Naive B cell (primary cell): Measurements from ENCODE around the gene ANO10. TPM values are rescaled to one million over a fixed set of nuclear protein-coding genes. Genes with fewer than 3 reads are reported as not detected.
A peak's percentile ranks its signal among the peaks of the same experiment; 100 is the strongest.
"Not testable (repeated sequence)": the region's sequence is repeated elsewhere in the genome, so short reads cannot be mapped to it uniquely, and the experiment has no call there.

Experiments
- ATAC-seq, 2 donors: fragments of 150-1000 bp; cut with Tn5 transposase; 2 replicates each; pipeline ENCODE4 v1.10.0; 2021; ENCODE audit warnings: low read depth in 2 of 2, mild to moderate bottlenecking in 2 of 2, moderate library complexity in 2 of 2
- DNase-seq: peaks from one replicate; pipeline ENCODE4 v3.0.0; 2022
- H3K27ac Mint-ChIP-seq, 6 donors: one replicate each; pipeline ENCODE4 v1.8.0; 2020 to 2022; ENCODE audit warnings: mild to moderate bottlenecking in 6 of 6, mixed read lengths in 6 of 6, moderate library complexity in 5 of 6, inconsistent platforms in 2 of 6
- H3K27me3 Mint-ChIP-seq, 3 donors: one replicate each; pipeline ENCODE4 v1.8.0; 2021 to 2022; ENCODE audit warnings: mixed read lengths in 3 of 3, mild to moderate bottlenecking in 1 of 3
- H3K36me3 Mint-ChIP-seq, 2 donors: one replicate each; pipeline ENCODE4 v1.8.0; 2020 to 2022; ENCODE audit warnings: mixed read lengths in 2 of 2, inconsistent platforms in 1 of 2, mild to moderate bottlenecking in 1 of 2
- H3K4me1 Mint-ChIP-seq, 3 donors: one replicate each; pipeline ENCODE4 v1.8.0; 2020 to 2022; ENCODE audit warnings: mixed read lengths in 3 of 3, inconsistent platforms in 1 of 3, mild to moderate bottlenecking in 1 of 3, moderate library complexity in 1 of 3
- H3K4me3 Mint-ChIP-seq, 8 donors: one replicate each; pipeline ENCODE4 v1.8.0; 2020 to 2022; ENCODE audit warnings: mild to moderate bottlenecking in 8 of 8, mixed read lengths in 8 of 8, moderate library complexity in 8 of 8, inconsistent platforms in 2 of 8
- H3K9me3 Mint-ChIP-seq, 7 donors: one replicate each; pipeline ENCODE4 v1.8.0; 2020 to 2022; ENCODE audit warnings: mixed read lengths in 7 of 7, mild to moderate bottlenecking in 5 of 7, inconsistent platforms in 2 of 7, moderate library complexity in 1 of 7
- polyA plus RNA-seq, 6 donors: library from polyadenylated mRNA; unstranded; fragments of 300-500 nt; fragmentation: Illumina TruSeq; gene quantifications; one replicate each; pipeline ENCODE4 v1.2.3, GENCODE V29; 2021; ENCODE audit warnings: low read depth in 6 of 6

ANO10 gene
- polyA plus RNA-seq, 6 donors from 2014 or later, result 2.9 to 5.1 (median 3.8) TPM

DNA sequence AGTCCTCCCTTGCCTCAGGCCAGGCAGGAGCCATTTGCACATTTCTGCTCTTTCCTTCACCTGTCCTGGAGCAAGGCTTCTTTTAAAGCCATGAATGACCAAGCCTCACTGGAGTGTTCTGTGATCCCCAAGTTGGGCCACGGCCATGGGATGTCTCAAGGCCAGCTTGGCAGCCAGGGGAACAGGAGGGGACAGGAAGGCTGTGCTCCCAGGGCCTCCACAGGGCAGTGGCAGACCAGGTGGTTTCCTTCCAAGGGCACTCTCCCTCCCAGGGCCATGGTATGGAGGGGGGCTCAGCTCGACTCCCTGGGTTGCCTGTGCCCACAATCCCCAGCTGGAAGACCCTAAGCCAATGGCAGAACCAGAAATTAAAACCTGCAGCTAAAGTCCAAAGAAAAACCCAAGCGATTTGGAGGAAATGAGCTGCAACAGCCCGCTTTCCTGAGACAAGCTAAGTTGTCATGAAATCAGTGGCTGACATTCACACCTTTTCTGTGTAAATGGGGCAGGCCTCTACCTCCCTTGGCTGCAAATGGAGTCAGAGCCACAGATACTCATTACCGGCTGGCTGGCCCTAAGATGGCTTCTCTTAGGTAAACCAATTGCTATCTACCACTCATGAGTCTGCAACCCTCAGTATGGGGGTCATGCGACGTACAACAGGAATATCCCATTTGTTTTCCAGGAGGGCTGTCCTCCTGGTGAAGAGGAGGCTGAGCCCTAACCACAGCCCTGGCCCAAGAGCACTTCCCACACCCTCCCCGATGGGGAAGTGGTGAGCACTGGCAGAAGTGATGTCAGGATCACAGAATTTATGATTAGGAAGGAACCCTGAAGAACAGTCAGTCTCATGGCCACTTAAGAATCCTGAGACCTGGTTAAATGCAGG, 252.2 kb downstream of the ANO10 start:
- Mint-ChIP-seq H3K27me3 (no peaks in the 10 kb centered on the region), H3K27ac (no peak overlapping the region), H3K4me1 (no peaks in the 10 kb centered on the region), H3K36me3 (no peaks in the 10 kb centered on the region), H3K4me3 (no peak overlapping the region), H3K9me3 (no peaks in the 10 kb centered on the region)
- ATAC-seq (no peak), DNase-seq (no peak)

DNA sequence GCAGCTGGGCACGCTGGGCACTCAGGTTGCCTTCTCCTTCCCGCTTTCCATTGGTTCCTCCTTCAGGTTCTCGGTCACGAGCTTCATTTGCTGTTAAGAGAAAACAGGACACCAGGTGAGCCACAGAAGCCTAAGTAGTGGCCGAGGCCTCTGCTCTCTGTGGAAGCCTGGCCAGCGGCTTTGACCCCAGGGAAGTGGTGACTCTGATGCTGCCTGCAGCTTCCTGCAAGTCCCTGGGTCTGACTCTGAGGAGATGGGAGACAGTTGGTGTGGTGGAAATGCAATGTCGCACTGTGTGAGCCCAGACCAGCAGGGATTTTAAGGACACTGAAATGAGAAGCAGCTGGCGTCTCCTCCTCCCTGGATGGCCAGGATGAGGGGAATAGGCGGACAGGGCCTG, 254.9 kb downstream of the ANO10 start:
- Mint-ChIP-seq H3K4me1 (no peaks in the 10 kb centered on the region), H3K9me3 (no peaks in the 10 kb centered on the region), H3K4me3 (no peak overlapping the region), H3K27ac (peak overlapping the region in 1 of 6 donors; percentile 28), H3K36me3 (no peaks in the 10 kb centered on the region), H3K27me3 (no peaks in the 10 kb centered on the region)
- ATAC-seq (no peak), DNase-seq (no peak)

DNA sequence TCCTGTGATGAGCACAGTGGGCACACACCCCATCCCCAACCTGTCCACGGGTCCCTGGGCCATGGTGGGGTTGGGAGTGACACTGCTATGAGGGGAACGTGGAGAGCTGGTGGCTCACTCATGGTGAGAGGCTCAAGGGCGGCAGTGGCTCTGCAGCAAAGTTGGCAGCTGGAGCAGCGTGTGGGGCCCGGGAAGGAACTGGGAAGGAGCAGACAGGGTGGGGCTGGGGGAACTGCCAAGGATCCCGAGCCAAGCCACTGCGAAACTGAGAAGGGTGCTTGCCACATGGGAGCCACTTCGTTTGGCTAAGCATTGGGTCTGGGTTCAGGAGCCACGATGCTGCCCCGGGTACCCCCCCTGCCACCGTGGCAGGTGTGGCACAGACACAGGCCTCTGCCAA, 255.3 kb downstream of the ANO10 start:
- DNase-seq, result no peak
- Mint-ChIP-seq H3K4me3 (no peak overlapping the region), H3K9me3 (no peaks in the 10 kb centered on the region), H3K36me3 (no peaks in the 10 kb centered on the region), H3K27ac (peak overlapping the region in 3 of 6 donors; percentile 4 to 55 (median 26)), H3K27me3 (no peaks in the 10 kb centered on the region), H3K4me1 (no peaks in the 10 kb centered on the region)
- ATAC-seq, result no peak

DNA sequence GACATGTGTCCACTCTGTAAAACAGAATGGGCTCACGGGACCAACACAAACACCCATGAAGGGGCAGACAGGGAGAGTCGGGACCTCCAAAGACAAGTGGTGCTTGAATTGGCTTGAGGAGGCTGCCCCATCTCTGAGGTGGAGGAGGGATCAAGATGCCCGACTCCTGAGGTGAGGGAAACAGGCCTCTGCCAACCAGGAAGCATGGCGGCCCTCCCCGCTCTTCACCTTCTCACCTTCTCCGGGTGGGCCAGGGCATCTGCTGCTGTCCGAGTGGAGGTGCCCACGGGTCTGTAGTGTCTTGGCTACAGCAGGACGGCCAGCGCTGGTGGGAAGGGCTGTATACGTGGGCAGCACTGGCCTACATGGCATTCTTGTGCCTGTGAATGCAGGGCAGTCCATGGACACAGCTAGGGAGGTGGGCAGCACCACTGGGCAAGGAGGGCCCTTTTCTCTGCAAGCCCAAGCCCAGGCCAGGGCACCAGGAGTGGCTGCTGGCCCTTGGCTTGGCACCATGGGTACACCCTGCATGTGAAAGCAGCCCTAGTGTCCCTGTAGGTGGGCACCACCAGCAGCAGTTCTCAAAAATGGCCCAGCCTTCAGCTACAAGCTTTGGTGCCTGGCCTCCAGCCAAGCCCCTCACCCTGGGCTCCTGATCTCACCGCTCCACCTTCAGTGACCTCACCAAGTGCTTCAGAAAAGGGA, 256.1 kb downstream of the ANO10 start:
- Mint-ChIP-seq H3K9me3 (no peaks in the 10 kb centered on the region), H3K36me3 (no peaks in the 10 kb centered on the region), H3K4me3 (no peak overlapping the region), H3K27ac (peak overlapping the region in 2 of 6 donors; percentile 4 to 26), H3K27me3 (no peaks in the 10 kb centered on the region), H3K4me1 (no peaks in the 10 kb centered on the region)
- DNase-seq (no peak), ATAC-seq (no peak)

DNA sequence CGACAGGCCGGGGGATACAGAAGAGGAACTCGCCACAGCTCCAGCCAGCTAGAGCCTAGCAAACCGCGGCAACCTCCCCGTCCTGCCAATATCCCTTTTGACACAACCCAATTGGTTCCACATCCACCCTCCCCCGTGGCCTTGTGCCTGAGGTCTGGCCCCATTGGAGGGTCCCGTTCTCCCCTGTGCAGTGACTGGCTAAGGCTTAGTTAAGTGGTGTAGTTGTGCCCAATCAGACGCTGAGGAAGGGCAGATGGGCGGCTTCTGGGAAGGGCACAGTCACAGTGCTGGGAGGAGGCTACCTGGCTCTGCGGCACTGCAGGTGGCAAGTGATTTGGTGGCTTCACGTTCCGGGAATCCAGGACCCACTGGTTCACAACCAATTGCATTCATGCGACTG, 256.9 kb downstream of the ANO10 start:
- no peaks in the 10 kb centered on the region for H3K27me3 Mint-ChIP-seq
- no peak overlapping the region for H3K4me3 Mint-ChIP-seq
- DNase-seq, result no peak
- no peaks in the 10 kb centered on the region for H3K36me3 Mint-ChIP-seq
- H3K9me3 Mint-ChIP-seq, result no peaks in the 10 kb centered on the region
- H3K27ac Mint-ChIP-seq, result no peak overlapping the region
- ATAC-seq, result no peak
- H3K4me1 Mint-ChIP-seq, result no peaks in the 10 kb centered on the region

DNA sequence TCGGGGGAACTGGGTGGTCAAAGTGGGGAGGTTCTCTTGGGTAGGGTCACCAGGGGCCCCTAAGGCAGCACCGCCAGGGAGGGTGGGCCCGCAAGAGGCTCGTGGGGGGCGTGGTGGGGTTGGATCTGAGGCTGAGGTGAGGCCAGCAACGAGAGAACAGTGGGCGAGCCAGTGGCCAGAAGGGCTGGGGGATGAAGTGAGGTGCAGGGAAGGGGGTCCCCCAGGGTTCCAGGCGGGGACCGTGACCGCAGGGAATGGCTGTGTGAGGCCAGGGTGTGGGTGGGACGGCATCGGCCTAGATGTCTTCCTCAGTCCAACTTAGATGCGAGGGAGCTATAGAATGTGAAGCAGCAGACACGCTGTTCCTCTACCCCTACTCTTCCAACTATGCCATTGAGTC, 257.3 kb downstream of the ANO10 start:
- ATAC-seq (no peak), DNase-seq (no peak)
- Mint-ChIP-seq H3K27ac (no peak overlapping the region), H3K36me3 (no peaks in the 10 kb centered on the region), H3K4me3 (no peak overlapping the region), H3K27me3 (no peaks in the 10 kb centered on the region), H3K4me1 (no peaks in the 10 kb centered on the region), H3K9me3 (no peaks in the 10 kb centered on the region)

DNA sequence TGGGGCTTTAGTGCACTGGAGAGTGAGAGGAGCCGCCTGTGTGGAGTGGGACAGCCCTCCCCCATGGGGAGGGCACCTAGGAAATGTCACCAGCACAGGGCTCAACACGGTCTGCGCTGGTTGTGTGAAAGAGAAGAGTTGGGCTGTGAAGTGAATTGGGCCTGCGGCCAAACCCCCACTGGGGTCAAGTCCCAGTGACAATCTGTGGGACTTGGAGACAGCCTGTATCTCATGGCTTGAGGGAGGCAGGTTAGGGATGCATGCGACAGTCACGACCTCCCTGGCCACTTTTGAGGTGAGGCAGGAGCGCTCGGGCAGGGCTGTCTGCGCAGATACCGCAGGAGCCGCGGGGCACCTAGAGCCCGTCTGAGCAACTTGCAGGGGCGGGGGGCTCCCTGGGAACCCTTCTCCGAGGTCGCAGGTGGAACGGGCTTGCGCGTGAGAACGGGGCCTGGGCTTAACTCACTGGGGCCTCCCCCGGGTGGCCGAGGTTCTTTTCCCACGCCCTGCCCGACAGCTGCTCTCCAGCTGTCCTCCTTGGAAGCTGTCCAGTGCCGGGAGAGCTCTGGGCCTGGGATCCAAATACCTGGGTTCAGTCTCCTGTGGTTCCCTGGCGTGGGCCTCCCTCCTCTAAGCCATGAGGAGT, 258.1 kb downstream of the ANO10 start:
- no peaks in the 10 kb centered on the region for H3K36me3 Mint-ChIP-seq
- ATAC-seq, result no peak
- H3K27ac Mint-ChIP-seq, result peak overlapping the region in 3 of 6 donors; percentile 35 to 81 (median 47)
- no peak overlapping the region for H3K4me3 Mint-ChIP-seq
- no peak for DNase-seq
- H3K9me3 Mint-ChIP-seq, result no peaks in the 10 kb centered on the region
- no peaks in the 10 kb centered on the region for H3K27me3 Mint-ChIP-seq
- no peaks in the 10 kb centered on the region for H3K4me1 Mint-ChIP-seq

DNA sequence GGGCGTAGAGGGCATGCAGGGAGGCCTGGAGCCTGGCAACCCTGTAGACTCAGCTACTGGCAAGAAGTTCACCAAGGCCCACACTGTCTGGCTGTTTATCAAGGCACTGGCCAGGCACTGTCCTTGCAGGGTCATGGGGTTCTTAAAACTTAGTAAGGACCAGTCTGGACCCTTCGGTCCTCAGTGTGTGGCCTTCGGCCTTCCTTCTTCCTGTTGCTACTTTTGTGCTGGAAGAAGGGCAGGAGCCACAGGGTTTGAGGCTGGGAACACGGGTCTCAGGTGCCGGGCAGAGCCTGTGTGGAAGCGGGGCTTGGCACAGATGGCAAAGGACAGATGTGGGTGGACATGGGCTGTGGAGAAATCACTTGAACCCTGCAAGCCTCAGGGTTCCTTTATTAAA, 258.9 kb downstream of the ANO10 start:
- Mint-ChIP-seq H3K9me3 (peaks cover 0 to 5% (median 3%) of the 10 kb centered on the region in 7 donors), H3K27me3 (no peaks in the 10 kb centered on the region), H3K27ac (peak overlapping the region in 1 of 6 donors; percentile 35), H3K36me3 (no peaks in the 10 kb centered on the region), H3K4me3 (no peak overlapping the region), H3K4me1 (no peaks in the 10 kb centered on the region)
- DNase-seq (no peak), ATAC-seq (no peak)

DNA sequence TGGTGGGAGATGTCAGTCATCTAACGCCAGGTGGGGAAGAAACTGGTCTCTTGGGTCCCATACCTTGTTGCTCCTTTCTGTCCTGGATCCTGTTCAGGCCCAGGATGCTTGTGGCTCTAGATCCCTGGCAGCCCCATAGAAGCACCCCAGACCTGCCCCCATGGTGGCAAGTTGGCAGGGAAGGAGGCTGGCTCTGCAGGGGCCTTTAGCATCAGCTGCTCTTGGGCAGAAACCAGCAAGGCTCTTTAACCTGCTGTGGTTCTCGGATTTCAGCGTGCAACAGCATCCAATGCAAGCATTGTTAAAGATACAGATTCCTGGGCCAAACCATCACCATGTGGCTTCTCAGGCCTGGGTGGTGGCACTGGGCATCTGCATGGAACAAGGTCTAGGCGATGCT, 259.6 kb downstream of the ANO10 start:
- peaks cover 5 to 13% (median 8%) of the 10 kb centered on the region in 7 donors for H3K9me3 Mint-ChIP-seq
- no peaks in the 10 kb centered on the region for H3K4me1 Mint-ChIP-seq
- H3K36me3 Mint-ChIP-seq, result no peaks in the 10 kb centered on the region
- H3K27me3 Mint-ChIP-seq, result no peaks in the 10 kb centered on the region
- H3K27ac Mint-ChIP-seq, result peak overlapping the region in 1 of 6 donors; percentile 24
- no peak overlapping the region for H3K4me3 Mint-ChIP-seq
- DNase-seq (no peak), ATAC-seq (no peak)

DNA sequence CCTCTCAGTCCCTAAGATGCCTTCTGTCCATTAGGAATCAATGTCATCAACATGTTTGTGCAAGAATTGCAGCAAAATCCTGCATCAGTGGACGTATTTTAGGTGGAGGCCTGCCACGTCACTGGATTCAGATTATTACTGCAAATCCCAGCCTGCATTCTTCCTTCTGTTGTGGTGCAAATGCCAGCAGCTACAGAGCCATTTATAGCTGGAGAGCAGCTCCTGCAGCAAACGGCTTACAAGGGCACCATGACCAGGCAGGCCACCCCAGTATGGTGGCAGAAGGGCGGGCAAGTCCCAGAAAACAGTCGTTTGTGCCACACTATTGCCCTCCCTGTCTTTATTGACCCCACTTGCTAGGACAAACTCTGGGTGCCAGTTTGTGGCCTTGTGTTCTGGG, 260.7 kb downstream of the ANO10 start:
- Mint-ChIP-seq H3K4me1 (no peaks in the 10 kb centered on the region), H3K36me3 (peaks cover 0 to under 1% of the 10 kb centered on the region in 2 donors), H3K9me3 (peaks cover 5 to 23% (median 17%) of the 10 kb centered on the region in 7 donors), H3K27me3 (no peaks in the 10 kb centered on the region), H3K4me3 (no peak overlapping the region), H3K27ac (no peak overlapping the region)
- ATAC-seq (no peak), DNase-seq (no peak)

DNA sequence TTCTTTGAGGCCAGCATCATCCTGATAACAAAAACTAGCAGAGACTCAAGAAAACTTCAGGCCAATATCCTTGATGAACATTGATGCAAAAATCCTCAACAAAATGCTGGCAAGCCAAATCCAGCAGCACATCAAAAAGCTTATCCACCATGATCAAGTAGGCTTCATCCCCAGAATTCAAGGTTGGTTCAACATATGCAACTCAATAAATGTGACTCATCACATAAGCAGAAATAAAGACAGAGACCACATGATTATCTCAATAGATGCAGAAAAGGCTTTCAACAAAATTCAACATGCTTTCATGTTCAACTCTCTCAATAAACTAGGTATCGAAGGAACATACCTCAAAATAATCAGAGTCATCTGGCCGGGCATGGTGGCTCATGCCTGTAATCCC, 265.8 kb downstream of the ANO10 start:
- Mint-ChIP-seq H3K36me3 (peaks cover 48 to 50% of the 10 kb centered on the region in 2 donors), H3K9me3 (peaks cover 30 to 71% (median 66%) of the 10 kb centered on the region in 7 donors), H3K27ac (peak overlapping the region in 1 of 6 donors; percentile 36)
- H3K4me1 Mint-ChIP-seq, H3K4me3 Mint-ChIP-seq, ATAC-seq, DNase-seq, H3K27me3 Mint-ChIP-seq: not testable (repeated sequence)

DNA sequence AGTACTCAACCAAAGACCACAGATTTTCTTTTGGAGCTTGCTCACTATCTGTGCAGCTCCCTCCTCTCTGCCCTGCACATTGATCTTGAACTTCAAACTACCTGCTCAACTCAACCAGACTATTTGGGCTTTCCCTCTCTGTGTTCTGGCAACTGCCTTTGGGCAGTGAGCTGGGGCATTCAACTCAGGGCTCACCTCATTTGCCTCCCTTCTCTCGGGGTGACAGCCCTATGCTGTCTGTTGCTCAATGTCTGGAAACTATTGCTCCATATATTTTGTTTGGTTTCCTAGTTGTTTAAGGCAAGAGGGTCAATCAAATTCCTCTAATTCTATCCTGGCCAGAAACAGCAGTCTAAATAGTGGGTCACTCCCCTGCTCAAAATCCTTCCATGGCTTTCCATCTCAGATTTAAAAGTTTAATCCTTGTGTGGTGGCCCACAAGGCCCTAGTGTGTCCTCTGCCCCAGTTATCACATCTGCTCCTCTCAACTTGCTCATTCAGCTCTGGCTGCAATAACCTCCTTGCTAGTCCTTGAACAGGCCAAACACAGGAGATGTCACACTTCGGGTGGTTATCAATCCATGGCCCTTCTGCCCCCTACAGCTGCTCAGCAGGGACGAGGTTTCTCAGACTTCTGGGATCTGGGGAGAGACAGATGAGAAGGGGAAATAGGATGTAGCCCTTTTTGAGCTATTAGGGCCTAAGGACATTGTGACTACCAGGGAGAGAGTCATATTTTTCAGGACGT, 267.7 kb downstream of the ANO10 start:
- Mint-ChIP-seq H3K36me3 (peaks cover 52 to 66% of the 10 kb centered on the region in 2 donors), H3K9me3 (peaks cover 30 to 73% (median 69%) of the 10 kb centered on the region in 7 donors), H3K27ac (peak overlapping the region in 2 of 6 donors; percentile 17 to 90), H3K4me1 (peaks cover 0 to 5% (median 4%) of the 10 kb centered on the region in 3 donors), H3K4me3 (no peak overlapping the region), H3K27me3 (no peaks in the 10 kb centered on the region)
- ATAC-seq, result no peak
- DNase-seq, result no peak

DNA sequence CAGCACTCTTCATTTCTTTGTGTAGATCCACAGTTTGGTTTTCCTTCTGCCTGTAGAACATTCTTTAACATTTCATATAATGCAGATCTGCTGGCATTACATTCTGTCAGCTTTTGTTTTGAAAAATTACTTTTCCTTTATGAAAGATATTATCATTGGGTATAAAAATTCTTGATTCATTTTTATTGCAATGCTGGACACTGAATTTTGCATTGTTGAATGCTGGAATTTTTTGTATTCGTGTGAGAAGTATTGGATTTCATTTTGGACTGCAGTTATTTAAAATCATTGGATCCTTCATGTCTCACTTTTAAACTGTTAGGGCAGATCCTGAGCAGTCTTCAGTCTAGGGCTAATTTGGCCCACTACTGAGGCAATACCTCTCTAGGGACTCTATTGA, 268.4 kb downstream of the ANO10 start:
- H3K4me1 Mint-ChIP-seq, result peaks cover 0 to 5% (median 4%) of the 10 kb centered on the region in 3 donors
- peaks cover 30 to 73% (median 66%) of the 10 kb centered on the region in 7 donors for H3K9me3 Mint-ChIP-seq
- H3K36me3 Mint-ChIP-seq, result peaks cover 52 to 73% of the 10 kb centered on the region in 2 donors
- H3K27ac Mint-ChIP-seq, result no peak overlapping the region
- DNase-seq (no peak), ATAC-seq (no peak)
- H3K27me3 Mint-ChIP-seq, result no peaks in the 10 kb centered on the region
- H3K4me3 Mint-ChIP-seq, result no peak overlapping the region
